H9 (cell line): Measurements from ENCODE around the gene CAVIN1. TPM values are rescaled to one million over a fixed set of nuclear protein-coding genes. Genes with fewer than 3 reads are reported as not detected.

Experiments used
- DNase-seq: peaks from one replicate; pipeline ENCODE4 v3.0.0-alpha.2; 2017
- H2AFZ ChIP-seq: one replicate; pipeline ENCODE4 v1.6.1; 2013; ENCODE audit warnings: mild to moderate bottlenecking, low read length, control low read depth, moderate library complexity
- H2AK5ac ChIP-seq: 2 replicates; pipeline ENCODE4 v1.6.1; 2013; ENCODE audit warnings: low read length, control low read depth, mixed read lengths; ENCODE audit not compliant: insufficient read length
- H2BK120ac ChIP-seq: one replicate; pipeline ENCODE4 v1.6.1; 2013; ENCODE audit warnings: low read depth, mild to moderate bottlenecking, low read length, control low read depth, inconsistent platforms; ENCODE audit not compliant: poor library complexity, severe bottlenecking
- H2BK12ac ChIP-seq: 2 replicates; pipeline ENCODE4 v1.6.1; 2013; ENCODE audit warnings: low read length, control low read depth, mixed read lengths, low read depth; ENCODE audit not compliant: insufficient read length
- H2BK15ac ChIP-seq: 2 replicates; pipeline ENCODE4 v1.6.1; 2013; ENCODE audit warnings: low read depth, low read length, control low read depth
- H2BK20ac ChIP-seq: one replicate; pipeline ENCODE4 v1.6.1; 2013; ENCODE audit warnings: low read depth, mild to moderate bottlenecking, low read length, control low read depth, inconsistent platforms; ENCODE audit not compliant: poor library complexity, severe bottlenecking
- H2BK5ac ChIP-seq: 2 replicates; pipeline ENCODE4 v1.6.1; 2013; ENCODE audit warnings: low read length, control low read depth, mixed read lengths; ENCODE audit not compliant: insufficient read length
- H3K14ac ChIP-seq: 2 replicates; pipeline ENCODE4 v1.6.1; 2013; ENCODE audit warnings: low read length, control low read depth; ENCODE audit not compliant: insufficient read depth
- H3K18ac ChIP-seq: 2 replicates; pipeline ENCODE4 v1.6.1; 2013; ENCODE audit warnings: low read depth, mild to moderate bottlenecking, mixed read lengths, low read length, control low read depth; ENCODE audit not compliant: insufficient read length
- H3K23ac ChIP-seq: 2 replicates; pipeline ENCODE4 v1.6.1; 2013; ENCODE audit warnings: low read length, control low read depth, mixed read lengths, low read depth; ENCODE audit not compliant: insufficient read length
- H3K23me2 ChIP-seq: 2 replicates; pipeline ENCODE4 v1.6.1; 2013; ENCODE audit warnings: low read depth, mild to moderate bottlenecking, mixed read lengths, low read length, control low read depth; ENCODE audit not compliant: insufficient read length, poor library complexity, severe bottlenecking
- H3K27ac ChIP-seq: 2 replicates; pipeline ENCODE4 v1.5.1; 2013; ENCODE audit warnings: low read length, control low read depth, mixed read lengths, low read depth; ENCODE audit not compliant: insufficient read length
- H3K27me3 ChIP-seq: 2 replicates; pipeline ENCODE4 v1.6.1; 2013; ENCODE audit warnings: low read length, control low read depth, inconsistent platforms; ENCODE audit not compliant: insufficient read depth
- H3K4ac ChIP-seq: 2 replicates; pipeline ENCODE4 v1.6.1; 2013; ENCODE audit warnings: low read depth, mild to moderate bottlenecking, control low read depth, inconsistent platforms, low read length, moderate library complexity
- H3K4me1 ChIP-seq: 2 replicates; pipeline ENCODE4 v1.6.1; 2013; ENCODE audit warnings: low read length, control low read depth, inconsistent platforms; ENCODE audit not compliant: insufficient read depth
- H3K4me2 ChIP-seq: 2 replicates; pipeline ENCODE4 v1.6.1; 2013; ENCODE audit warnings: low read length, control low read depth, mixed read lengths; ENCODE audit not compliant: insufficient read length, insufficient read depth
- H3K56ac ChIP-seq: 2 replicates; pipeline ENCODE4 v1.6.1; 2013; ENCODE audit warnings: low read depth, mild to moderate bottlenecking, mixed read lengths, low read length, control low read depth; ENCODE audit not compliant: insufficient read length
- H3K79me1 ChIP-seq: 2 replicates; pipeline ENCODE4 v1.6.1; 2013; ENCODE audit warnings: low read depth, mild to moderate bottlenecking, moderate library complexity, low read length, control low read depth, inconsistent platforms; ENCODE audit not compliant: insufficient read depth, poor library complexity, severe bottlenecking
- H3K79me2 ChIP-seq: 2 replicates; pipeline ENCODE4 v1.6.1; 2013; ENCODE audit warnings: low read length, control low read depth, inconsistent platforms; ENCODE audit not compliant: insufficient read depth
- H3K9ac ChIP-seq: 2 replicates; pipeline ENCODE4 v1.6.1; 2013; ENCODE audit warnings: low read length, control low read depth, mixed read lengths; ENCODE audit not compliant: insufficient read length; ENCODE audit errors: extremely low read depth
- H3K9me3 ChIP-seq: one replicate; pipeline ENCODE4 v1.6.1; 2013; ENCODE audit warnings: low read depth, low read length, inconsistent platforms; ENCODE audit not compliant: control insufficient read depth
- H3T11ph ChIP-seq: one replicate; pipeline ENCODE4 v1.6.1; 2013; ENCODE audit warnings: mild to moderate bottlenecking, low read length, control low read depth, inconsistent platforms
- H4K20me1 ChIP-seq: one replicate; pipeline ENCODE4 v1.6.1; 2013; ENCODE audit not compliant: control insufficient read depth, insufficient read length, insufficient read depth
- H4K5ac ChIP-seq: 2 replicates; pipeline ENCODE4 v1.6.1; 2013; ENCODE audit warnings: low read depth, mild to moderate bottlenecking, mixed read lengths, low read length, control low read depth; ENCODE audit not compliant: insufficient read length
- H4K8ac ChIP-seq: replicated peaks from 2 replicates; pipeline ENCODE4 v1.6.1; 2013; ENCODE audit warnings: low read length, control low read depth, mixed read lengths, low read depth; ENCODE audit not compliant: insufficient read length
- H4K91ac ChIP-seq: 2 replicates; pipeline ENCODE4 v1.6.1; 2013; ENCODE audit warnings: low read depth, mild to moderate bottlenecking, moderate library complexity, mixed read lengths, low read length, control low read depth; ENCODE audit not compliant: insufficient read length
- H3K27ac Mint-ChIP-seq, 3 experiments: 2 replicates in 2 of 3; 3 replicates in 1 of 3; pipeline ENCODE4 v1.8.0; 2020 to 2021; ENCODE audit warnings: mixed read lengths in 3 of 3, mild to moderate bottlenecking in 1 of 3, moderate library complexity in 1 of 3
- H3K27me3 Mint-ChIP-seq: 2 replicates; pipeline ENCODE4 v1.8.0; 2021; ENCODE audit warnings: low read depth, mild to moderate bottlenecking, moderate library complexity, mixed read lengths
- H3K36me3 Mint-ChIP-seq, 3 experiments: 2 replicates in 2 of 3; 3 replicates in 1 of 3; pipeline ENCODE4 v1.8.0; 2020 to 2021; ENCODE audit warnings: low read depth in 3 of 3, mixed read lengths in 3 of 3; ENCODE audit not compliant: insufficient read depth in 1 of 3
- H3K4me1 Mint-ChIP-seq, 2 experiments: 2 replicates each; pipeline ENCODE4 v1.8.0; 2020; ENCODE audit warnings: mixed read lengths in 2 of 2
- H3K4me3 Mint-ChIP-seq, 2 experiments: 2 replicates in 1 of 2; 3 replicates in 1 of 2; pipeline ENCODE4 v1.8.0; 2020 to 2021; ENCODE audit warnings: mild to moderate bottlenecking in 2 of 2, mixed read lengths in 2 of 2, moderate library complexity in 1 of 2
- H3K9me3 Mint-ChIP-seq, 2 experiments: 2 replicates in 1 of 2; 3 replicates in 1 of 2; pipeline ENCODE4 v1.8.0; 2020; ENCODE audit warnings: mild to moderate bottlenecking in 2 of 2, mixed read lengths in 2 of 2, moderate library complexity in 1 of 2
- WGBS: extraction: QIAGEN DNeasy Blood & Tissue Kit; methylation state at CpG from one replicate; pipeline ENCODE4 v1.1.7; 2013; ENCODE audit warnings: missing lambda C conversion rate, low lambda C conversion rate, mixed read lengths; ENCODE audit not compliant: insufficient read length; ENCODE audit errors: extremely low coverage; 5-methylcytosine and 5-hydroxymethylcytosine counted together
- total RNA-seq: library from RNA; stranded (reverse); gene quantifications from 2 replicates; pipeline ENCODE4 v1.2.1, GENCODE V29; 2021
- TF ChIP-seq, protein P1 (sequence below): fragments of 200-600 bp; sonication (generic); conservative IDR thresholded peaks from 3 replicates; pipeline ENCODE4 v1.8.0; 2021; ENCODE audit warnings: antibody characterized with exemption, mild to moderate bottlenecking

Gene CAVIN1
- total RNA-seq, 1 experiment from 2014 or later, result 65.2 TPM

DNA sequence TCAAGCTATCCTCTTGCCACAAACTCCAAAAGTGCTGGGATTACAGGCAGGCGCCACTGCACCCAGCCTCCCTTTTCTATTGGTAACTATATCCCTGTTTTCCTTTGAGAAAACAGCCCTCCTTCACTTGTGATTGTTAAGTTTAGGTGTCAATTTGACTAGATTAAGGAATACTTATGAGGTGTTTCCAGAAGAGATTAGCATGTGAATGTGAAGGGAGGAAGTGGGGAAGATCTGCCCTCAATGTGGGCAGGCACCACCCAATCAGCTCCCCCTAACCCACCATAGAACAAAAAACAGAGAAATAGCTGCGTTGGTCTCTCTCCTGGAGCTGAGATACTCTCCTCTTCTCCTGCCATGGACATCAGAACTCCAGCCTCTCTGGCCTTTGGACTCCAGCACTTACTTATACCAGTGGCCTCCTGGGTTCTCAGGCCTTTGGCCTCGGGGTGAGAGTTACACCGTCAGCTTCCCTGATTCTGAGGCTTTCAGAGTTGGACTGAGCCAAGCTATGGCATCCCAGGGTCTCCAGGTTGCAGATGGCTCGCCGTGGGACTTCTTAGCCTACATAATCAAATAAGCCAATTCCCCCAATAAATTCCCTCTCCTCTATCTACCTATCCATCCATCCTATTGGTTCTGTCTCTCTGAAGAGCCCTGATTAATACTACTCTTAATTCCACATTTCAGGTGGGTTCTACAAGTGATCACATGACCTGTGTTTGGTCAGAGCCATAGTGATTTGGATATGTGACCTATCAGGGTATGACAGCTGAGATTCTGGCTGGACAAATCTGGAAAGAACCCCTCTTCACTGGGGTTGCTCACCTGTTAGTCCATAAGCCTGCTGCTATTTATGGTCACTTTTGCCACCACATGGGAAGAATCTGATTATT lies 22.9 kb downstream of the CAVIN1 start:
- no peaks in the 10 kb centered on the region; the same call in 1 of the 2 replicates for H3K27me3 Mint-ChIP-seq
- Histone ChIP-seq H2BK5ac (no peak overlapping the region), H3K23me2 (no peaks in the 10 kb centered on the region), H3K56ac (no peak overlapping the region), H2BK15ac (no peak overlapping the region), H2AFZ (no peak overlapping the region), H3K9me3 (no peaks in the 10 kb centered on the region), H4K91ac (no peak overlapping the region), H3K27me3 (no peaks in the 10 kb centered on the region), H3K4me2 (no peak overlapping the region), H2BK20ac (no peak overlapping the region), H2AK5ac (no peak overlapping the region), H3K23ac (no peak overlapping the region), H2BK12ac (no peak overlapping the region), H4K8ac (no peak overlapping the region), H3K79me1 (no peaks in the 10 kb centered on the region), H4K20me1 (no peaks in the 10 kb centered on the region), H2BK120ac (no peak overlapping the region), H3K4ac (no peak overlapping the region), H4K5ac (no peak overlapping the region), H3K18ac (peak overlapping the region; percentile 77), H3K79me2 (no peaks in the 10 kb centered on the region), H3K9ac (no peak overlapping the region), H3K27ac (peak overlapping the region; percentile 27), H3K14ac (peak overlapping the region; percentile 53; the same call in 1 of the 2 replicates), H3T11ph (no peak overlapping the region), H3K4me1 (peaks cover 5% of the 10 kb centered on the region; the same call in 1 of the 2 replicates)
- no peaks in the 10 kb centered on the region for H3K9me3 Mint-ChIP-seq
- H3K4me3 Mint-ChIP-seq, result peak overlapping the region in 1 of 2 experiments; percentile 31; a peak in 1 of 5 replicates
- TF ChIP-seq, protein P1, sequence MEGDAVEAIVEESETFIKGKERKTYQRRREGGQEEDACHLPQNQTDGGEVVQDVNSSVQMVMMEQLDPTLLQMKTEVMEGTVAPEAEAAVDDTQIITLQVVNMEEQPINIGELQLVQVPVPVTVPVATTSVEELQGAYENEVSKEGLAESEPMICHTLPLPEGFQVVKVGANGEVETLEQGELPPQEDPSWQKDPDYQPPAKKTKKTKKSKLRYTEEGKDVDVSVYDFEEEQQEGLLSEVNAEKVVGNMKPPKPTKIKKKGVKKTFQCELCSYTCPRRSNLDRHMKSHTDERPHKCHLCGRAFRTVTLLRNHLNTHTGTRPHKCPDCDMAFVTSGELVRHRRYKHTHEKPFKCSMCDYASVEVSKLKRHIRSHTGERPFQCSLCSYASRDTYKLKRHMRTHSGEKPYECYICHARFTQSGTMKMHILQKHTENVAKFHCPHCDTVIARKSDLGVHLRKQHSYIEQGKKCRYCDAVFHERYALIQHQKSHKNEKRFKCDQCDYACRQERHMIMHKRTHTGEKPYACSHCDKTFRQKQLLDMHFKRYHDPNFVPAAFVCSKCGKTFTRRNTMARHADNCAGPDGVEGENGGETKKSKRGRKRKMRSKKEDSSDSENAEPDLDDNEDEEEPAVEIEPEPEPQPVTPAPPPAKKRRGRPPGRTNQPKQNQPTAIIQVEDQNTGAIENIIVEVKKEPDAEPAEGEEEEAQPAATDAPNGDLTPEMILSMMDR, result no peak
- H3K27ac Mint-ChIP-seq, result peak overlapping the region in 2 of 3 experiments; percentile 49 to 94; a peak in 3 of 7 replicates
- H3K4me1 Mint-ChIP-seq, result peaks cover 39 to 46% of the 10 kb centered on the region in 2 experiments
- no CpG with 5 or more reads among the region's 6 CpGs for WGBS
- peaks cover 2 to 17% (median 14%) of the 10 kb centered on the region in 3 experiments; a peak in 6 of 7 replicates for H3K36me3 Mint-ChIP-seq
- peak; percentile 49 for DNase-seq
